Effector memory CD4-positive, alpha-beta T cell (primary cell): ENCODE results near the gene TBC1D8.

Experiments
- DNase-seq, 3 donors: peaks; one replicate each; pipeline ENCODE4 v3.0.0-alpha.2; 2020
- H3K27ac ChIP-seq: 2 replicates; pipeline ENCODE4 v1.7.0; 2013; ENCODE audit warnings: mild to moderate bottlenecking, low read length, moderate library complexity; ENCODE audit not compliant: insufficient read depth, poor library complexity, severe bottlenecking
- H3K27me3 ChIP-seq: replicated peaks from 2 replicates; pipeline ENCODE4 v1.7.0; 2013; ENCODE audit warnings: mild to moderate bottlenecking, low read length; ENCODE audit not compliant: insufficient read depth, control insufficient read depth, poor library complexity, severe bottlenecking
- H3K36me3 ChIP-seq: 2 replicates; pipeline ENCODE4 v1.7.0; 2013; ENCODE audit warnings: mild to moderate bottlenecking, low read length, moderate library complexity; ENCODE audit not compliant: control insufficient read depth, insufficient read depth
- H3K4me1 ChIP-seq: 2 replicates; pipeline ENCODE4 v1.7.0; 2013; ENCODE audit warnings: low read length, mild to moderate bottlenecking; ENCODE audit not compliant: control insufficient read depth, insufficient read depth, poor library complexity, severe bottlenecking
- H3K4me3 ChIP-seq: 2 replicates; pipeline ENCODE4 v1.7.0; 2013; ENCODE audit warnings: low read length, low read depth, mild to moderate bottlenecking; ENCODE audit not compliant: insufficient read depth, poor library complexity, severe bottlenecking
- H3K9me3 ChIP-seq: 2 replicates; pipeline ENCODE4 v1.7.0; 2013; ENCODE audit warnings: mild to moderate bottlenecking, low read length, moderate library complexity; ENCODE audit not compliant: control insufficient read depth
- total RNA-seq, 3 donors: gene quantifications; one replicate each; lab custom pipeline; 2026; lab: John Stamatoyannopoulos, UW

TBC1D8 gene
- total RNA-seq = 0.96 to 2.5 (median 1.0) reads per million in 3 donors

DNA sequence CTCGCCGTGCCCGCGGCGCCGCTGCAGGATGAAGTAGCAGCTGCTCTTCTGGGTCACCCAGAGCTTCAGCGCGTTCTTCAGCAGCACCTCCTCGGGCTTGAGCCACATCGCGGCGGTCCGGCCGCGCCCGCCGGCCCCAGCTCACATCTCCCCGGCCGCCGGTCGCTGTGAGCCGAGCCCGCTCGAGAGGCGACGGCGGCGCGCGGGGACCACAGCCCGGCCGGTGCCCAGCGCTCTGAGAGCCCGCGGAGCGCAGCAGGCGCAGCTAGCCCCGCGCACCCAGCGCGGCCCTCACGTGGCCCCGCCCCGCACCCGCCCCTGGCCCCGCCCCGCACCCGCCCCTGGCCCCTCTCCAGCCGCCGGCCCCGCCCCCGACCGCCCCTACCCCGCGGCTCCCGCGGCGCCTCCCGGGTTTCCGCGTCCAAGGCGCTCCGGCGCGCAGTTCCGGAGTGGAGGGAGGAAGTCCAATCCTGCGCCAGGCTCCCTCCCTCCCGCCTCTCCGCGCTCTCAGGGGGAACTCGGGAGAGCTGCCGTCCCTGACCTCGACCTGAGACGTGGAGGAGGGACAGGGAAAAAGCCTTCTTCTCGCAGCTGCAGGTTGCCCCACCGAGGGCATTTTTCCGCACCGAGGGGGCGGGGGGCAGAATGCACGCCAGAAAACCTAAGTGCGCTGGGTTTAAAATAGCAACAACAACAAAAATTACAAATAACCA lies at the start of gene TBC1D8:
TBC1D8 (minus strand) TSS at position 237 of the 713 bp plus-strand sequence; CDS start at position 108, 129 bp downstream.
- Histone ChIP-seq H3K9me3 (no peaks in the 10 kb centered on the region), H3K4me1 (peaks cover 14% of the 10 kb centered on the region), H3K27ac (no peak within 1 kb of the TSS), H3K27me3 (no peaks in the 10 kb centered on the region), H3K36me3 (no peaks in the 10 kb centered on the region), H3K4me3 (peak within 1 kb of the TSS; percentile 67)
- DNase-seq = peak; percentile 44 to 59 (median 51)

DNA sequence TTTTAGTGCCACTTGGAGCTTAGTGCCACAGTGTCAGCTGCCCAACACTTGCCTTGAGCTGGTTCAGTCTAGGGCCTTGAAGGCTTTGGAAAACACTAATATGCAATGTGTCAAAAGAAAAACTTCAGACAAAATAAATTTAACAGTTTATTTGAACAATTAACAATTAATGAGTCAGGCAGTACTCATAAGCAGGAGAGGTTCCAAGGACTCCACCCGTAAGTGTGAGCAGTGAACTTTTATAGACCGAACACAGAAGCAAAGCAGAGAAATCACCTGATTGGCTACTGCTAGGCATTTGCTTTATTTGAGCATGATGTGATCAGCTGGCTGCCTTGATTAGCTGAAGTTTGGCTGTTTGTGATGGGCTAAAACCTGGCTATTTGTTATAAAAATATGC lies 49.5 kb upstream of the TBC1D8 start:
- no peaks in the 10 kb centered on the region for H3K27me3 ChIP-seq
- no peaks in the 10 kb centered on the region for H3K4me1 ChIP-seq
- DNase-seq = no peak
- H3K27ac ChIP-seq = no peak overlapping the region
- no peaks in the 10 kb centered on the region for H3K9me3 ChIP-seq
- no peaks in the 10 kb centered on the region for H3K36me3 ChIP-seq
- H3K4me3 ChIP-seq = no peak overlapping the region

DNA sequence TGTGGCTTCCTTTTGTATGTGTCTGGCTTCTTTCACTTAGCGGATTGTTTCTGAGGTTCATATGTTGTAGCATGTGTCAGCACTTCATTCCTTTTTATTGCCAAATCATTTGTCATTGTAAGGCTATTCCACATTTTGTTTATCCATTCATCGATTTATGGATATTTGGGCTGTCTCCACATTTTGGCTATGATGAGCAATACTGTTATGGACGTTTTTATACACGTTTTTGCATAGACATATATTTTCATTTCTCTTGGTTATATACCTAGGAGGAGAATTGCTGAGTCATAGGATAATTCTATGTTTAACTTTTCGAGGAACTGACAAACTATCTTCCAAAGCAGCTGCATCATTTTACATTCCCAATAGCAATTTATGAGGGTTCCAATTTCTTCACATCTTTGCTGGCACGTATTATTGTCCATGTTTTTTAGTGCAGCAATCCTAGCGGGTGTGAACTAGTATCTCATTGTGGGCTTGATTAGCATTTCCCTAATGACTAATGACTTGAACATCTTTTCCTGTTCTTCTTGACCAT lies 48.1 kb upstream of the TBC1D8 start:
- Histone ChIP-seq H3K4me1 (no peaks in the 10 kb centered on the region), H3K27me3 (no peaks in the 10 kb centered on the region), H3K27ac (no peak overlapping the region), H3K9me3 (no peaks in the 10 kb centered on the region), H3K4me3 (no peak overlapping the region), H3K36me3 (no peaks in the 10 kb centered on the region)
- DNase-seq = no peak

DNA sequence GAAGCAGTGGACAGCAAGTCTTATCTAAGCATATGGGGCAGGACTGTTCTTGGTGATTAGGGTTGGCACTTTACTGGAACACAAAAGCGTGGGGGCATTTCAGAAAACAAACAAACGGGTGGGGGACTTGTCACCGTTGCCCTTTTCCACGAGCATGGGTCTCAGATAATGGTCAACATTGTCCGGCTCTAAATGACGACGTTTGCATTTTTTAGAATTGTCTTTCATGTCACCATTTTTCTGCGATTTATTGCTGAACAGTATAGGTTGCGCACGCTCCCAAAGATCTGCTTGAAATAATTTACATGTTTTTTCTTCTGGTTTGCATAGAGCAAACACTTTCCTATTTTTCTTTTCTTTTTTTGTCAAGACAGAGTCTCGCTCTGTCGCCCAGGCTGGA lies 46.6 kb upstream of the TBC1D8 start:
- H3K4me1 ChIP-seq = no peaks in the 10 kb centered on the region
- no peaks in the 10 kb centered on the region for H3K27me3 ChIP-seq
- no peaks in the 10 kb centered on the region for H3K36me3 ChIP-seq
- H3K27ac ChIP-seq = no peak overlapping the region
- no peak overlapping the region for H3K4me3 ChIP-seq
- DNase-seq = no peak
- H3K9me3 ChIP-seq = no peaks in the 10 kb centered on the region

DNA sequence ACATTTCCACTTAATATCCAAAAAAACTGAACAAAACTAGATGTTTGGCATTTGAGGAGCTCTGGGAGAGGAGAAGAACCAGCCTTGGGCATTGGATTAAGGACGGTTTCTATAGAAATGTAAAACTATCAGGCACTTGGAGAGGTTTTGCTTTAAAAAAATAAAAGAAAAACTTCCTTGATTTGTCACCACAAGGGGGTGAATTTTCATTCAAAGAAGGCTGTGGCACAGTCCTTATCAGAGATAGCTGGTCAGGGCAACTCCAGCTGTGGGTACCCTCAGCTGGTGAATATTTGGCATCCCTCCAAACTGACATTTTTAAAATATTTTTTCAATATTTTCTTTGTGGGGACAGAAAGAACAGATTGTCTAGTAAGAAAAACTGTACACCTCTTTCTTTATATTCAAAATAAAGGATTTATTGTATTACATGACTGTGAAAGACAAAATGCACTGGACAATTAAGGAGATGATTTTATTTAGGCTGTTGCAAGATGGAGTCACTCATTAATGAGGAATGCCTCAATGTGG lies 46.1 kb upstream of the TBC1D8 start:
- no peaks in the 10 kb centered on the region for H3K9me3 ChIP-seq
- H3K4me3 ChIP-seq = no peak overlapping the region
- H3K27ac ChIP-seq = no peak overlapping the region
- H3K27me3 ChIP-seq = no peaks in the 10 kb centered on the region
- no peak for DNase-seq
- H3K36me3 ChIP-seq = no peaks in the 10 kb centered on the region
- H3K4me1 ChIP-seq = no peaks in the 10 kb centered on the region

DNA sequence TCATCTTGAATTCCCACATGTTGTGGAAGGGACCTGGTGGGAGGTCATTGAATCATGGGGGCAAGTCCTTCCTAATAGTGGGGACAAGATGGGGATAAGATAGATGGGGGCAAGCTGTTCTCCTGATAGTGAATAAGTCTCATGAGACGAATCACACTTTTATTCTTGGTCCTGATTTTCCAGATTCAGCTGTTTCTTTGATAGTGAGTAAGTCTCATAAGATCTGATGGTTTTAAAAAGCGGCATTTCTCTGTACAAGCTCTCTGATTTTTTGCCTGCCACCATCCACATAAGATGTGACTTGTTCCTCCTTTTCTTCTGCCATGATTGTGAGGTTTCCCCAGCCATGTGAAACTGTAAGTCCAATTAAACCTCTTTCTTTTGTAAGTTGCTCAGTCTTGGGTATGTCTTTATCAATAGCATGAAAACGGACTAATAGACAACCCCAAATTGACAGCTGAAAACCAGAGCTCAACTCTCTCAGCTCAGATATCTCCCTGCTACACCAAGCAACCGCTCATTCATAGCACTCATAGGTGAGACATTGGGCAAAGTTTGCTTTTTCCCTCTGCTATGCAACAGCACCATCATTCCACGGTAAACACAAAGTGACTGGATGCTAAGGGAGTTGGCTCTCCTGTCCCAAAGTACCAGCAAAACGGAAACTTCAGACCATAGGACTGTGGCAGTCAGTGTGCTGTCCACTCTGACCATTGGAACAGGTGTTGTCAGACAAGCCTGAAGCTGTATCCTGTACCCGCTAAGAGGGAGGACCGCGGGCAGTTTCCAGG lies 44.9 kb upstream of the TBC1D8 start:
- Histone ChIP-seq H3K4me1 (no peaks in the 10 kb centered on the region), H3K9me3 (no peaks in the 10 kb centered on the region), H3K27ac (no peak overlapping the region), H3K4me3 (no peak overlapping the region), H3K36me3 (no peaks in the 10 kb centered on the region), H3K27me3 (no peaks in the 10 kb centered on the region)
- no peak for DNase-seq

DNA sequence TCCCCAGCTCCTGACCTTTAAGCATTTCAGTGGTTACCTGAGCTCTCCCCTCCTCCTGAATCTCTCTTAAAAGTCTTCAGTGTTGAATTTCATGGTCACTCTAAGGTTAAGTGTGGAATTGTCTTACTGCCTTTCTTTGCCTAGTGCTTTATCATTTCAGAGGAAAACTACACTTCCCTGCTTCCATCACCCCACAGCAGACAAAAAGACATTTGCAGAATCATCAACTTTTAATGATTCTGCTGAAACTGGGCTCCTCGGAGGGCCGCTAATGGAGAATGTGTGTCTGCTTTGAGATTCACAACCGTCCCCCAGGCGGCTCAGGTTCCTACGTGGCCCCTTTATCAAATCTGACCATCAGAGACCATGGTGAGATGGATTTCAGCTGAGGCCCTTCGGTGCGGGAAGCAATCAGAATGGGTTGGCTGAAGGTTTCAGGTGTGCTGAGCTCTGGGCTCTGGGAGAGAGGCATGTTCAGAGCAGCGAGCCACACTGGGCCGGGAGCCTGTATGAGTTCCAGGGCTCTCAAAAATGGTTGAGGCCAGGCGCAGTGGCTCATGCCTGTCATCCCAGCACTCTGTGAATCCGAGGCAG lies 41.9 kb upstream of the TBC1D8 start:
- Histone ChIP-seq H3K9me3 (no peaks in the 10 kb centered on the region), H3K36me3 (no peaks in the 10 kb centered on the region), H3K27ac (no peak overlapping the region), H3K4me1 (no peaks in the 10 kb centered on the region), H3K27me3 (no peaks in the 10 kb centered on the region), H3K4me3 (no peak overlapping the region)
- no peak for DNase-seq

DNA sequence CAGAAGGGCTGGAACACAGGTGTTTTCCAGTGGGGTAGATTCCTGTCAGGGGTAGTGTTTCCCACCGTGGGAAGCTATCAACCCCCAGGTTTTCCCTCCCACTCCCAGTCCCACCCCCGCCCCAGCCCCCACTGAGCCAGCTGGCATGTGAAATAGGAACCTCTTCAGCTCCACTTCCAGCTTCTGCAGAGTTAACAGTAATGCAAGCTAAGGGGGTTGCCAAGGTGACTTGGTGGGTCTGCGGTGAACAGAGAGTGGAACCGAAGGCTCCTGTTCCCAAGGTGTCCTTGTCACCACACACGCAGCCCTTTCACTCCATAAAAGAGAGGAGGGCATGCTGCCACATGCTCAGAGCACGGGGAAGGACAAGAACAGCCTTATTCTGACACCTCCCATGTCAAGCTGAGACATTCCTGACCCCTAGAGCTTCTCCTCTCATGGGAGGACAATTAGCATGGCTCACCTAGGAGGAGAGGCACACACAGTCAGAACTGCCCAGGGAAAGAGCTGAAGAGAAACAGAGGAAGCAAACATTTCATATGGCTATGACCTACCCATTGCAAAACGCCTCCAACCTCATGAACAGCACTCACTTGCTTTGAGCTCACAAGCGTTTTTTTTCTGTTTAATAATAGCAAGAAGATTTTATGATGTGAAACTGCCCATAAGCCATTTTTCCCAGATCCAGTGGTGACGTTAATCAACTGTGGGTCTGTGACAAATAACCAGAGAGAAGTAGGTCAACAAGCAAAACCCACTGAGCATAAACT lies 39.8 kb upstream of the TBC1D8 start:
- DNase-seq = no peak
- Histone ChIP-seq H3K4me1 (no peaks in the 10 kb centered on the region), H3K4me3 (no peak overlapping the region), H3K27ac (no peak overlapping the region), H3K9me3 (no peaks in the 10 kb centered on the region), H3K27me3 (no peaks in the 10 kb centered on the region), H3K36me3 (no peaks in the 10 kb centered on the region)

DNA sequence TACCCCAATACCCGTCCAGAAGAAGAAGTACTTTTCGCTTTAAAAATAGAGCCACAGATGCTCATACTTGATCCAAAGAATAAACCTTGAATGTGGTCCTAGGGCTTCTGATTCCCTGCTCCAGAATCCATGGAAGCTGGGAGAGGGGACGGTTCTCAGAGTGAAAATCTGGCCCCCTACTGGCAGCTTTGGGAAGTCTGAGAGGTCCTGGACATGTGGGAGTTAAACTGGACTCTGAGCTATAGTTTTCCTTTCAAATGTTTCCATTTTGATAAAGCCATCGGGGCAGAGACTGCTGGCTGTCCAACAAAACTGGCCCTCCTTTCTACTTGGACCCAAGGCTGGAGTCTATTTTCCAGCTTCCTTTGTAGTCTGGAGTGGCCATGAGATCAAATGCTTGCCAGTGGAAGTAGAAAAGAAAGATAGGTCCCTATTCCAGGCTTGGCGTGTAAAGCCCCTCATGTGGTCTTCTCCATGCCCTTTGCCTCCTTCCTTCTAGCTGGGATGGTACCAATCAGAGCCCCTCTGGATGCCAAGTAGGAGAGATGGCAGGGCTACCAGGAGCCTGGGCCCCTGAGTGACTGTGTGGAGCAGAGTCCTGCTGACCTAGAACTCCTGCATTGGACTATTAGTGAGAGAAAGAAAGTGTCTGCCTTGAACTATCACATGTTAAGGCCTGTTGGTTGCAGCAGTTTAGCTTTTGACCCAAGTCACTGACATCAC lies 37.7 kb upstream of the TBC1D8 start:
- no peaks in the 10 kb centered on the region for H3K27me3 ChIP-seq
- no peak for DNase-seq
- no peak overlapping the region for H3K4me3 ChIP-seq

More for the DNA sequence above, 37.7 kb upstream of the TBC1D8 start:
- Histone ChIP-seq H3K4me1 (no peaks in the 10 kb centered on the region), H3K36me3 (no peaks in the 10 kb centered on the region), H3K9me3 (no peaks in the 10 kb centered on the region), H3K27ac (no peak overlapping the region)
